ENCODE results near the gene TMEM223. TPM values are rescaled to one million over a fixed set of nuclear protein-coding genes. Genes with fewer than 3 reads are reported as not detected.

The TMEM223 gene
- total and polyA plus RNA-seq, 9 of the 15 experiments (the other 6 are each of a cell fraction or from before 2014, with no cell fraction given), result 5.9 to 34.5 (median 19.6) TPM

DNA sequence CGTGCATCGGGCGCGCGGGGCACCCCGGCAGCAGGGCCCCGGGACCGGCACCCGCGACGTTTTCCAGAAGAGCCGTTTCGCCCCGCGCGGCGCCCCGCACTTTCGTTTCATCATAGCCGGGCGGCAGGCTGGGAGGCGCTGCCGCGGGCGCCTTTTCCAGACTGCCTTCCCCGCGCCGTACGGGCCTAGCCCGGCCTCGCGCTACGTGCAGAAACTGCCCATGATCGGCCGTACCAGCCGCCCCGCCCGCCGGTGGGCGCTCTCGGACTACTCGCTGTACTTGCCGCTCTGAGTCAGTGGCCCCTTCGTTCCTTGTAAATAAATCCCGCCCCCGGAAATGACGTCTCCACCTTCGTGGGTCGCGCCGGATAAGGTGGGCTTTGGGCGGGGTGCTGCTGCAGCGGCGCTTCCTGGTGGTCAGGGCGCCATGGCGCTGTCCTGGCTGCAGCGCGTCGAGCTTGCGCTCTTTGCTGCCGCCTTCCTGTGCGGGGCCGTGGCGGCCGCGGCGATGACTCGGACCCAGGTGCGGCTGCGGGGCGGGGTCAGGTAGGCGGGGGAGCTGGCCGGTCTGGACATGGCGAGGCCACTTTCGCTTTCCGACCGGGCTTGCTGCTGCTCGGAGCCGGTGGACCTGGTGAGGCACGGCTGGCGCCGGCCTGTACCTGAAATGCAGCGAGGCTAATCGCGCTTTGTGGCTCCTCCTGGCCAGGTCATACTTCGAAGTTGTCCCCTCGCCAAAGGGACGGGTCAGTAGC lies 4.6 kb downstream of the TMEM223 start, which contains the start of gene TMEM179B (continued):
- TF ChIP-seq, protein P1, sequence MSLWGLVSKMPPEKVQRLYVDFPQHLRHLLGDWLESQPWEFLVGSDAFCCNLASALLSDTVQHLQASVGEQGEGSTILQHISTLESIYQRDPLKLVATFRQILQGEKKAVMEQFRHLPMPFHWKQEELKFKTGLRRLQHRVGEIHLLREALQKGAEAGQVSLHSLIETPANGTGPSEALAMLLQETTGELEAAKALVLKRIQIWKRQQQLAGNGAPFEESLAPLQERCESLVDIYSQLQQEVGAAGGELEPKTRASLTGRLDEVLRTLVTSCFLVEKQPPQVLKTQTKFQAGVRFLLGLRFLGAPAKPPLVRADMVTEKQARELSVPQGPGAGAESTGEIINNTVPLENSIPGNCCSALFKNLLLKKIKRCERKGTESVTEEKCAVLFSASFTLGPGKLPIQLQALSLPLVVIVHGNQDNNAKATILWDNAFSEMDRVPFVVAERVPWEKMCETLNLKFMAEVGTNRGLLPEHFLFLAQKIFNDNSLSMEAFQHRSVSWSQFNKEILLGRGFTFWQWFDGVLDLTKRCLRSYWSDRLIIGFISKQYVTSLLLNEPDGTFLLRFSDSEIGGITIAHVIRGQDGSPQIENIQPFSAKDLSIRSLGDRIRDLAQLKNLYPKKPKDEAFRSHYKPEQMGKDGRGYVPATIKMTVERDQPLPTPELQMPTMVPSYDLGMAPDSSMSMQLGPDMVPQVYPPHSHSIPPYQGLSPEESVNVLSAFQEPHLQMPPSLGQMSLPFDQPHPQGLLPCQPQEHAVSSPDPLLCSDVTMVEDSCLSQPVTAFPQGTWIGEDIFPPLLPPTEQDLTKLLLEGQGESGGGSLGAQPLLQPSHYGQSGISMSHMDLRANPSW (CRISPR knock-in tag; IDR thresholded peaks at IDR 0.05), result peak; percentile 94
- no peak for TF ChIP-seq BMI1 (IDR thresholded peaks at IDR 0.05; ENCODE audit: low read length)
- peak; percentile 93 for TF ChIP-seq ZFX (CRISPR knock-in tag; IDR thresholded peaks at IDR 0.05)
- no peak for TF ChIP-seq ZNF3 (CRISPR knock-in tag; IDR thresholded peaks at IDR 0.05)
- peak; percentile 93 for TF ChIP-seq EP400 (IDR thresholded peaks at IDR 0.05)
- no peak for TF ChIP-seq ZNF212 (CRISPR knock-in tag; IDR thresholded peaks at IDR 0.05)
- peak; percentile 97 for TF ChIP-seq RBFOX2 (IDR thresholded peaks at IDR 0.05; ENCODE audit: low read depth, low read length)
- TF ChIP-seq, protein P2, sequence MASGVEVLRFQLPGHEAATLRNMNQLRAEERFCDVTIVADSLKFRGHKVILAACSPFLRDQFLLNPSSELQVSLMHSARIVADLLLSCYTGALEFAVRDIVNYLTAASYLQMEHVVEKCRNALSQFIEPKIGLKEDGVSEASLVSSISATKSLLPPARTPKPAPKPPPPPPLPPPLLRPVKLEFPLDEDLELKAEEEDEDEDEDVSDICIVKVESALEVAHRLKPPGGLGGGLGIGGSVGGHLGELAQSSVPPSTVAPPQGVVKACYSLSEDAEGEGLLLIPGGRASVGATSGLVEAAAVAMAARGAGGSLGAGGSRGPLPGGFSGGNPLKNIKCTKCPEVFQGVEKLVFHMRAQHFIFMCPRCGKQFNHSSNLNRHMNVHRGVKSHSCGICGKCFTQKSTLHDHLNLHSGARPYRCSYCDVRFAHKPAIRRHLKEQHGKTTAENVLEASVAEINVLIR (CRISPR knock-in tag; IDR thresholded peaks at IDR 0.05), result peak; percentile 92
- TF ChIP-seq, protein P3, sequence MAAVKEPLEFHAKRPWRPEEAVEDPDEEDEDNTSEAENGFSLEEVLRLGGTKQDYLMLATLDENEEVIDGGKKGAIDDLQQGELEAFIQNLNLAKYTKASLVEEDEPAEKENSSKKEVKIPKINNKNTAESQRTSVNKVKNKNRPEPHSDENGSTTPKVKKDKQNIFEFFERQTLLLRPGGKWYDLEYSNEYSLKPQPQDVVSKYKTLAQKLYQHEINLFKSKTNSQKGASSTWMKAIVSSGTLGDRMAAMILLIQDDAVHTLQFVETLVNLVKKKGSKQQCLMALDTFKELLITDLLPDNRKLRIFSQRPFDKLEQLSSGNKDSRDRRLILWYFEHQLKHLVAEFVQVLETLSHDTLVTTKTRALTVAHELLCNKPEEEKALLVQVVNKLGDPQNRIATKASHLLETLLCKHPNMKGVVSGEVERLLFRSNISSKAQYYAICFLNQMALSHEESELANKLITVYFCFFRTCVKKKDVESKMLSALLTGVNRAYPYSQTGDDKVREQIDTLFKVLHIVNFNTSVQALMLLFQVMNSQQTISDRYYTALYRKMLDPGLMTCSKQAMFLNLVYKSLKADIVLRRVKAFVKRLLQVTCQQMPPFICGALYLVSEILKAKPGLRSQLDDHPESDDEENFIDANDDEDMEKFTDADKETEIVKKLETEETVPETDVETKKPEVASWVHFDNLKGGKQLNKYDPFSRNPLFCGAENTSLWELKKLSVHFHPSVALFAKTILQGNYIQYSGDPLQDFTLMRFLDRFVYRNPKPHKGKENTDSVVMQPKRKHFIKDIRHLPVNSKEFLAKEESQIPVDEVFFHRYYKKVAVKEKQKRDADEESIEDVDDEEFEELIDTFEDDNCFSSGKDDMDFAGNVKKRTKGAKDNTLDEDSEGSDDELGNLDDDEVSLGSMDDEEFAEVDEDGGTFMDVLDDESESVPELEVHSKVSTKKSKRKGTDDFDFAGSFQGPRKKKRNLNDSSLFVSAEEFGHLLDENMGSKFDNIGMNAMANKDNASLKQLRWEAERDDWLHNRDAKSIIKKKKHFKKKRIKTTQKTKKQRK (IDR thresholded peaks at IDR 0.05; ENCODE audit: borderline replicate concordance, low read depth, low read length), result 0 out of 2 replicates have a peak, but pooled peaks have one; percentile 9
- peak; percentile 43; the same call in 1 of the 2 replicates for TF ChIP-seq NBN (IDR thresholded peaks at IDR 0.05; ENCODE audit: low read depth)
- no peak for TF ChIP-seq ETS2 (tag; IDR thresholded peaks at IDR 0.05; ENCODE audit: borderline replicate concordance, poor library complexity, severe bottlenecking)
- peak; percentile 97 for TF ChIP-seq SP1 (CRISPR knock-in tag; IDR thresholded peaks at IDR 0.05)
- no peak for TF ChIP-seq RBM39 (optimal IDR thresholded peaks at IDR 0.05; ENCODE audit: low read depth, low read length)
- TF ChIP-seq PRPF4 (IDR thresholded peaks at IDR 0.05; ENCODE audit: insufficient read depth, low read depth, low read length, poor library complexity, severe bottlenecking), result peak; percentile 29
- no peak for TF ChIP-seq ZNF121 (CRISPR knock-in tag; conservative IDR thresholded peaks at IDR 0.05)
- TF ChIP-seq TBL1XR1 (IDR thresholded peaks at IDR 0.05; ENCODE audit: low read length in 2 of 2), result peak in 1 of 2 experiments; percentile 82; a peak in 2 of 4 replicates
- TF ChIP-seq, protein P4, sequence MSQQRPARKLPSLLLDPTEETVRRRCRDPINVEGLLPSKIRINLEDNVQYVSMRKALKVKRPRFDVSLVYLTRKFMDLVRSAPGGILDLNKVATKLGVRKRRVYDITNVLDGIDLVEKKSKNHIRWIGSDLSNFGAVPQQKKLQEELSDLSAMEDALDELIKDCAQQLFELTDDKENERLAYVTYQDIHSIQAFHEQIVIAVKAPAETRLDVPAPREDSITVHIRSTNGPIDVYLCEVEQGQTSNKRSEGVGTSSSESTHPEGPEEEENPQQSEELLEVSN (IDR thresholded peaks at IDR 0.05; ENCODE audit: borderline replicate concordance in 1 of 2, extremely low read depth in 1 of 2, insufficient read depth in 1 of 2, insufficient read length in 1 of 2, low read depth in 1 of 2, low read length in 1 of 2, poor library complexity in 1 of 2, severe bottlenecking in 1 of 2), result peak; percentile 80 to 81

Data from K562 (cell line).